ENCODE measurements around the gene CCL8.

The CCL8 gene

GRCh38 chr17:34368196-34368945 lies 49.1 kb downstream of the CCL8 start:
- DNase-seq, result peak; percentile 78 to 82

GRCh38 chr17:34368946-34369500 lies 49.8 kb downstream of the CCL8 start:
- DNase-seq, result peak; percentile 81 to 82

- no peak for DNase-seq
These were observed 50.3 kb downstream of the CCL8 start for GRCh38 chr17:34369571-34369970.

- no peak for DNase-seq
These were observed 51.3 kb downstream of the CCL8 start for GRCh38 chr17:34370376-34370996.

GRCh38 chr17:34370997-34371395 lies 51.8 kb downstream of the CCL8 start:
- DNase-seq, result peak; percentile 42 to 58
